Suprapubic skin (tissue), 3 donors: ENCODE results near the gene NFU1.

ENCODE experiments used
- EP300 ChIP-seq: sonication (generic); formaldehyde crosslinking; IDR thresholded peaks from one replicate; pipeline ENCODE4 v1.6.1; 2017; ENCODE audit warnings: antibody characterized with exemption
- TF ChIP-seq, protein P1 (sequence below), 2 donors: fragments of 200-600 bp in 1 of 2; fragments of 450-650 bp in 1 of 2; sonication (generic) in 1 of 2; IDR thresholded peaks; one replicate each; pipeline ENCODE4 v1.5.1; 2016 to 2019; ENCODE audit warnings: antibody characterized with exemption in 2 of 2, mild to moderate bottlenecking in 1 of 2, moderate library complexity in 1 of 2

DNA sequence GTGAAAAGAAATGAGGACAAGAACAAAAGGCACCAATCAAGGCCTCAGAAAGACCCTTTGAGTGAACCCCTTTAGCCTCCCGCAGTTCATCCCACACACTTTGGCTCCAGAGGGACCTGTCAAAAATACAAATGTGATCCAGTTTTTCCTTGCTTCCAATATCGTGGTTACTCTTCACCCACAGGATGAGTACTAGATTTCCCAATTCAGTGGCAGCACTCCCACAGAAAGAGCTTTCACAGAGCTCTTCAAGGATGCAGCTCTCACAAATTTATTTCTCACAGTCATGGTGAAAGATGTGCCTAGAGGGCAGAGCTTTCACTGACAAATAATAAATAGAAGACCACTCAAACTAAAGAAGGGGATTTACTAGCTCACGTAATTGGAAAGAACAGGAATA lies 47.2 kb downstream of the NFU1 start:
- TF ChIP-seq EP300: no peak
- TF ChIP-seq, protein P1, sequence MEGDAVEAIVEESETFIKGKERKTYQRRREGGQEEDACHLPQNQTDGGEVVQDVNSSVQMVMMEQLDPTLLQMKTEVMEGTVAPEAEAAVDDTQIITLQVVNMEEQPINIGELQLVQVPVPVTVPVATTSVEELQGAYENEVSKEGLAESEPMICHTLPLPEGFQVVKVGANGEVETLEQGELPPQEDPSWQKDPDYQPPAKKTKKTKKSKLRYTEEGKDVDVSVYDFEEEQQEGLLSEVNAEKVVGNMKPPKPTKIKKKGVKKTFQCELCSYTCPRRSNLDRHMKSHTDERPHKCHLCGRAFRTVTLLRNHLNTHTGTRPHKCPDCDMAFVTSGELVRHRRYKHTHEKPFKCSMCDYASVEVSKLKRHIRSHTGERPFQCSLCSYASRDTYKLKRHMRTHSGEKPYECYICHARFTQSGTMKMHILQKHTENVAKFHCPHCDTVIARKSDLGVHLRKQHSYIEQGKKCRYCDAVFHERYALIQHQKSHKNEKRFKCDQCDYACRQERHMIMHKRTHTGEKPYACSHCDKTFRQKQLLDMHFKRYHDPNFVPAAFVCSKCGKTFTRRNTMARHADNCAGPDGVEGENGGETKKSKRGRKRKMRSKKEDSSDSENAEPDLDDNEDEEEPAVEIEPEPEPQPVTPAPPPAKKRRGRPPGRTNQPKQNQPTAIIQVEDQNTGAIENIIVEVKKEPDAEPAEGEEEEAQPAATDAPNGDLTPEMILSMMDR (IDR thresholded peaks at IDR 0.05): no peak
